IPS-18c (cell line): Measurements from ENCODE around the gene COL6A2.
"Not testable (repeated sequence)": the region's sequence is repeated elsewhere in the genome, so short reads cannot be mapped to it uniquely, and the experiment has no call there.

Experiments used
- H3K4me3 ChIP-seq: 2 replicates; pipeline ENCODE4 v1.7.0; 2013; ENCODE audit warnings: low read depth, mild to moderate bottlenecking, low read length, moderate library complexity; ENCODE audit not compliant: insufficient read depth
- H3K9me3 ChIP-seq: one replicate; pipeline ENCODE4 v1.6.1; 2013; ENCODE audit warnings: mild to moderate bottlenecking, low read length, moderate library complexity; ENCODE audit not compliant: control insufficient read depth, insufficient read depth

The COL6A2 gene

GRCh38 chr21:46098303-46099141 is 610 bp downstream of the COL6A2 start:
- H3K4me3 ChIP-seq, result peak overlapping the region; percentile 57

GRCh38 chr21:46099476-46099875 is 1.6 kb downstream of the COL6A2 start:
- H3K4me3 ChIP-seq, result peak overlapping the region; percentile 28; the same call in 1 of the 2 replicates
- peaks cover 2% of the 10 kb centered on the region for H3K9me3 ChIP-seq

More at GRCh38 chr21:46098303-46099141, 610 bp downstream of the COL6A2 start:
- peaks cover 4% of the 10 kb centered on the region for H3K9me3 ChIP-seq

GRCh38 chr21:46100020-46100419 is 2.1 kb downstream of the COL6A2 start:
- Histone ChIP-seq H3K9me3 (peaks cover 2% of the 10 kb centered on the region), H3K4me3 (no peak overlapping the region)

GRCh38 chr21:46100426-46100825 is 2.5 kb downstream of the COL6A2 start:
- Histone ChIP-seq H3K9me3 (peaks cover 2% of the 10 kb centered on the region), H3K4me3 (no peak overlapping the region)

- Histone ChIP-seq H3K9me3 (peaks cover 2% of the 10 kb centered on the region), H3K4me3 (no peak overlapping the region)
These were observed 3.0 kb downstream of the COL6A2 start for GRCh38 chr21:46100906-46101305.

- H3K9me3 ChIP-seq, result peaks cover 2% of the 10 kb centered on the region
- no peak overlapping the region for H3K4me3 ChIP-seq
These were observed 6.2 kb downstream of the COL6A2 start for GRCh38 chr21:46104104-46104503.

GRCh38 chr21:46107376-46107775 is 9.5 kb downstream of the COL6A2 start:
- H3K4me3 ChIP-seq, H3K9me3 ChIP-seq: not testable (repeated sequence)

GRCh38 chr21:46108827-46109312 is 11.0 kb downstream of the COL6A2 start:
- H3K4me3 ChIP-seq, result no peak overlapping the region
- H3K9me3 ChIP-seq, result no peaks in the 10 kb centered on the region

GRCh38 chr21:46109313-46110221 is 11.7 kb downstream of the COL6A2 start:
- Histone ChIP-seq H3K4me3 (no peak overlapping the region), H3K9me3 (no peaks in the 10 kb centered on the region)

- Histone ChIP-seq H3K9me3 (no peaks in the 10 kb centered on the region), H3K4me3 (no peak overlapping the region)
These were observed 12.7 kb downstream of the COL6A2 start for GRCh38 chr21:46110499-46111192.

- no peak overlapping the region for H3K4me3 ChIP-seq
- no peaks in the 10 kb centered on the region for H3K9me3 ChIP-seq
These were observed 13.3 kb downstream of the COL6A2 start for GRCh38 chr21:46111193-46111571.

- Histone ChIP-seq H3K9me3 (no peaks in the 10 kb centered on the region), H3K4me3 (no peak overlapping the region)
These were observed 14.2 kb downstream of the COL6A2 start for GRCh38 chr21:46111857-46112724.

GRCh38 chr21:46112725-46113215 is 14.9 kb downstream of the COL6A2 start:
- Histone ChIP-seq H3K4me3 (no peak overlapping the region), H3K9me3 (no peaks in the 10 kb centered on the region)

- no peak overlapping the region for H3K4me3 ChIP-seq
- no peaks in the 10 kb centered on the region for H3K9me3 ChIP-seq
These were observed 15.7 kb downstream of the COL6A2 start for GRCh38 chr21:46113497-46114176.

- H3K9me3 ChIP-seq, result peaks cover 4% of the 10 kb centered on the region
- no peak overlapping the region for H3K4me3 ChIP-seq
These were observed 17.1 kb downstream of the COL6A2 start for GRCh38 chr21:46114963-46115362.
